Breast epithelium (tissue), 3 donors: ENCODE data around the gene HEG1.

ENCODE experiments used
- POLR2A ChIP-seq: fragments of 450-650 bp; IDR thresholded peaks from one replicate; pipeline ENCODE4 v1.6.1; 2016; ENCODE audit warnings: antibody characterized with exemption, mild to moderate bottlenecking, moderate library complexity
- POLR2AphosphoS5 ChIP-seq, 3 donors: sonication (generic); formaldehyde crosslinking; IDR thresholded peaks; one replicate each; pipeline ENCODE4 v1.6.1; 2017; ENCODE audit warnings: antibody characterized with exemption in 3 of 3
- TF ChIP-seq, protein P1 (sequence below), 3 donors: fragments of 450-650 bp; IDR thresholded peaks; one replicate each; pipeline ENCODE4 v1.5.1; 2016 to 2017; ENCODE audit warnings: antibody characterized with exemption in 3 of 3, mild to moderate bottlenecking in 3 of 3, moderate library complexity in 3 of 3

DNA sequence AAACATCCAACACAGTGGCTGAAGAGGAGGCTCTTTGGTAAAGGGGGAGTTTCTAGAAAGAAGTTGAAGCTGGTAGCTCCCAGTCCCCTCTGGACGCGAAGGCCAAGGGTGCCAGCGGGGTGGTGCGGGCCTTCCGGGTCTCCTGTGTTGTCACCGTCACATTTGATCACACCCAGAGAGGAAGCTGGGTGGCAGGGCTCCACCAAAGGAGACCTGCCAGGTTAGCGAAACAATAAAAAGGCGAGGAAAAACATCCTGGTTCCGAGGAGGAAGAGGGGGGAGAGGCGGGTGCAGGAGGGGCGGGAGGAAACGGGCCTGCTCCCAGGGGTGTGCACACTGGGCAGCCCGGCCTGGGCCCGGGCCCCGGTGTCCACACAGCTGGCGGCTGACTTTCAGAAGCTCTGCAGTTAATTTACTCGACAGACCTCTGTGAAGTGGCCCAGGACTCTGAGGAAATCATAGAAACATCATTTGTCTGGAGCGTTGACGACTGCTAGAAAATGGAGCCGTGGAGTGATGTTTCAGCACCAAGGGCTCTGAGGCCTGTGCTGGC lies 12.1 kb downstream of the HEG1 start:
- TF ChIP-seq POLR2AphosphoS5 (IDR thresholded peaks at IDR 0.05): no peak
- TF ChIP-seq, protein P1, sequence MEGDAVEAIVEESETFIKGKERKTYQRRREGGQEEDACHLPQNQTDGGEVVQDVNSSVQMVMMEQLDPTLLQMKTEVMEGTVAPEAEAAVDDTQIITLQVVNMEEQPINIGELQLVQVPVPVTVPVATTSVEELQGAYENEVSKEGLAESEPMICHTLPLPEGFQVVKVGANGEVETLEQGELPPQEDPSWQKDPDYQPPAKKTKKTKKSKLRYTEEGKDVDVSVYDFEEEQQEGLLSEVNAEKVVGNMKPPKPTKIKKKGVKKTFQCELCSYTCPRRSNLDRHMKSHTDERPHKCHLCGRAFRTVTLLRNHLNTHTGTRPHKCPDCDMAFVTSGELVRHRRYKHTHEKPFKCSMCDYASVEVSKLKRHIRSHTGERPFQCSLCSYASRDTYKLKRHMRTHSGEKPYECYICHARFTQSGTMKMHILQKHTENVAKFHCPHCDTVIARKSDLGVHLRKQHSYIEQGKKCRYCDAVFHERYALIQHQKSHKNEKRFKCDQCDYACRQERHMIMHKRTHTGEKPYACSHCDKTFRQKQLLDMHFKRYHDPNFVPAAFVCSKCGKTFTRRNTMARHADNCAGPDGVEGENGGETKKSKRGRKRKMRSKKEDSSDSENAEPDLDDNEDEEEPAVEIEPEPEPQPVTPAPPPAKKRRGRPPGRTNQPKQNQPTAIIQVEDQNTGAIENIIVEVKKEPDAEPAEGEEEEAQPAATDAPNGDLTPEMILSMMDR (IDR thresholded peaks at IDR 0.05): no peak
- TF ChIP-seq POLR2A: no peak
